GM13977 (cell line): ENCODE results near the gene KRT7.

Experiments
- DNase-seq: peaks from one replicate; pipeline ENCODE4 v3.0.0; 2012; ENCODE audit warnings: low spot score
- CTCF ChIP-seq: IDR thresholded peaks from 2 replicates; pipeline ENCODE4 v1.5.1; 2012; ENCODE audit warnings: mild to moderate bottlenecking, control low read depth; ENCODE audit not compliant: insufficient read depth; ENCODE audit errors: extremely low read depth, missing control alignments
- in situ Hi-C: fragments of 300-500 bp; cut with MboI; formaldehyde crosslinking; loops from one replicate; pipeline ENCODE4 v1.12.0; 2022; ENCODE audit warnings: low sequenced_read_pairs, low pct_unique_long_range_greater_than_20kb, mixed read lengths, inconsistent platforms; ENCODE audit not compliant: unreplicated experiment

The KRT7 gene

GRCh38 chr12:52228931-52229330 lies 4.1 kb upstream of the KRT7 start:
- TF ChIP-seq CTCF, result no peak
- in situ Hi-C loops, result no loop called here
- no peak for DNase-seq

GRCh38 chr12:52229836-52230343 lies 3.2 kb upstream of the KRT7 start:
- no peak for TF ChIP-seq CTCF

GRCh38 chr12:52230364-52231281 lies 2.4 kb upstream of the KRT7 start:
- no peak for DNase-seq
- in situ Hi-C loops, result no loop called here
- TF ChIP-seq CTCF, result no peak

More at GRCh38 chr12:52229836-52230343, 3.2 kb upstream of the KRT7 start:
- in situ Hi-C loops, result no loop called here
- no peak for DNase-seq

- in situ Hi-C loops, result no loop called here
Observed at GRCh38 chr12:52231305-52232202, 1.5 kb upstream of the KRT7 start.

GRCh38 chr12:52232203-52232673 lies 805 bp upstream of the KRT7 start:
- DNase-seq, result peak; percentile 15
- in situ Hi-C loops, result no loop called here
- TF ChIP-seq CTCF, result no peak

More at GRCh38 chr12:52231305-52232202, 1.5 kb upstream of the KRT7 start:
- peak; percentile 16 for DNase-seq
- no peak for TF ChIP-seq CTCF
